Measurements from ENCODE around the gene NPIPA1.
A peak's percentile ranks its signal among the peaks of the same experiment; 100 is the strongest.
"Not testable (repeated sequence)": the region's sequence is repeated elsewhere in the genome, so short reads cannot be mapped to it uniquely, and the experiment has no call there.

Gene NPIPA1

GRCh38 chr16:14937143-14937542 is at the start of gene NPIPA1:
NPIPA1 (plus strand) TSS chr16:14937443; CDS start chr16:14937443, 0 bp downstream.
- H3K27me3 Mint-ChIP-seq (ENCODE audit: low read depth, poor library complexity); H3K4me3 Mint-ChIP-seq; H3K27ac Mint-ChIP-seq; H3K4me1 Mint-ChIP-seq; DNase-seq; H3K9me3 Mint-ChIP-seq; H3K36me3 Mint-ChIP-seq (ENCODE audit: low read depth): not testable (repeated sequence)

- not testable (repeated sequence) for H3K4me1 Mint-ChIP-seq; H3K9me3 Mint-ChIP-seq; H3K4me3 Mint-ChIP-seq; H3K36me3 Mint-ChIP-seq (ENCODE audit: low read depth); H3K27ac Mint-ChIP-seq; H3K27me3 Mint-ChIP-seq (ENCODE audit: low read depth, poor library complexity); DNase-seq
Measured at GRCh38 chr16:14892111-14892510, 45.1 kb upstream of the NPIPA1 start.

- H3K4me3 Mint-ChIP-seq; H3K4me1 Mint-ChIP-seq; H3K9me3 Mint-ChIP-seq; DNase-seq; H3K36me3 Mint-ChIP-seq (ENCODE audit: low read depth); H3K27ac Mint-ChIP-seq; H3K27me3 Mint-ChIP-seq (ENCODE audit: low read depth, poor library complexity): not testable (repeated sequence)
Measured at GRCh38 chr16:14895382-14895781, 41.9 kb upstream of the NPIPA1 start.

- H3K4me3 Mint-ChIP-seq; H3K9me3 Mint-ChIP-seq; H3K4me1 Mint-ChIP-seq; DNase-seq; H3K27me3 Mint-ChIP-seq (ENCODE audit: low read depth, poor library complexity); H3K36me3 Mint-ChIP-seq (ENCODE audit: low read depth): not testable (repeated sequence)
- H3K27ac Mint-ChIP-seq: peak overlapping the region; percentile 3
Measured at GRCh38 chr16:14896023-14896422, 41.2 kb upstream of the NPIPA1 start.

GRCh38 chr16:14897006-14897664 is 40.1 kb upstream of the NPIPA1 start:
- not testable (repeated sequence) for H3K27me3 Mint-ChIP-seq (ENCODE audit: low read depth, poor library complexity); H3K4me3 Mint-ChIP-seq; H3K27ac Mint-ChIP-seq; DNase-seq; H3K9me3 Mint-ChIP-seq; H3K4me1 Mint-ChIP-seq; H3K36me3 Mint-ChIP-seq (ENCODE audit: low read depth)
- TF ChIP-seq CTCF (IDR thresholded peaks at IDR 0.05): peak; percentile 28

GRCh38 chr16:14898162-14898561 is 39.1 kb upstream of the NPIPA1 start:
- not testable (repeated sequence) for H3K27me3 Mint-ChIP-seq (ENCODE audit: low read depth, poor library complexity); H3K4me3 Mint-ChIP-seq; H3K9me3 Mint-ChIP-seq; DNase-seq; H3K4me1 Mint-ChIP-seq; H3K36me3 Mint-ChIP-seq (ENCODE audit: low read depth)
- H3K27ac Mint-ChIP-seq: peak overlapping the region; percentile 27

- H3K4me1 Mint-ChIP-seq; H3K36me3 Mint-ChIP-seq (ENCODE audit: low read depth); DNase-seq; H3K27ac Mint-ChIP-seq; H3K27me3 Mint-ChIP-seq (ENCODE audit: low read depth, poor library complexity); H3K4me3 Mint-ChIP-seq; H3K9me3 Mint-ChIP-seq: not testable (repeated sequence)
Measured at GRCh38 chr16:14903191-14903957, 33.9 kb upstream of the NPIPA1 start.

- H3K36me3 Mint-ChIP-seq (ENCODE audit: low read depth); H3K27ac Mint-ChIP-seq; H3K9me3 Mint-ChIP-seq; H3K4me1 Mint-ChIP-seq; H3K27me3 Mint-ChIP-seq (ENCODE audit: low read depth, poor library complexity); H3K4me3 Mint-ChIP-seq; DNase-seq: not testable (repeated sequence)
Measured at GRCh38 chr16:14909744-14910143, 27.5 kb upstream of the NPIPA1 start.

GRCh38 chr16:14910833-14911629 is 26.2 kb upstream of the NPIPA1 start:
- not testable (repeated sequence) for H3K36me3 Mint-ChIP-seq (ENCODE audit: low read depth); H3K4me1 Mint-ChIP-seq; H3K4me3 Mint-ChIP-seq; DNase-seq; H3K27ac Mint-ChIP-seq; H3K27me3 Mint-ChIP-seq (ENCODE audit: low read depth, poor library complexity); H3K9me3 Mint-ChIP-seq

- not testable (repeated sequence) for H3K27ac Mint-ChIP-seq; H3K36me3 Mint-ChIP-seq (ENCODE audit: low read depth); H3K4me1 Mint-ChIP-seq; H3K9me3 Mint-ChIP-seq; H3K27me3 Mint-ChIP-seq (ENCODE audit: low read depth, poor library complexity)
- H3K4me3 Mint-ChIP-seq: peak overlapping the region; percentile 79
- DNase-seq: peak; percentile 66
Measured at GRCh38 chr16:14911954-14912353, 25.3 kb upstream of the NPIPA1 start.

GRCh38 chr16:14912588-14912987 is 24.7 kb upstream of the NPIPA1 start:
- H3K36me3 Mint-ChIP-seq (ENCODE audit: low read depth); H3K4me3 Mint-ChIP-seq; H3K4me1 Mint-ChIP-seq; H3K27ac Mint-ChIP-seq; H3K9me3 Mint-ChIP-seq; H3K27me3 Mint-ChIP-seq (ENCODE audit: low read depth, poor library complexity); DNase-seq: not testable (repeated sequence)

- H3K27me3 Mint-ChIP-seq (ENCODE audit: low read depth, poor library complexity); H3K36me3 Mint-ChIP-seq (ENCODE audit: low read depth); H3K4me3 Mint-ChIP-seq; H3K27ac Mint-ChIP-seq; H3K4me1 Mint-ChIP-seq; H3K9me3 Mint-ChIP-seq: not testable (repeated sequence)
- DNase-seq: peak; percentile 15
Measured at GRCh38 chr16:14918504-14918903, 18.7 kb upstream of the NPIPA1 start.

GRCh38 chr16:14919837-14920600 is 17.2 kb upstream of the NPIPA1 start:
- not testable (repeated sequence) for H3K36me3 Mint-ChIP-seq (ENCODE audit: low read depth); H3K4me1 Mint-ChIP-seq; H3K4me3 Mint-ChIP-seq; H3K27me3 Mint-ChIP-seq (ENCODE audit: low read depth, poor library complexity); H3K9me3 Mint-ChIP-seq; DNase-seq; H3K27ac Mint-ChIP-seq

All from nephron progenitor cell (in vitro differentiated cells).